ENCODE measurements around the gene TMEM131. TPM values are rescaled to one million over a fixed set of nuclear protein-coding genes. Genes with fewer than 3 reads are reported as not detected.
"Not testable (repeated sequence)": the region's sequence is repeated elsewhere in the genome, so short reads cannot be mapped to it uniquely, and the experiment has no call there.

Gene TMEM131
- total RNA-seq, 2 experiments from 2014 or later, result 25.8 to 32.5 TPM

GRCh38 chr2:97848306-97848705, 147.4 kb downstream of the TMEM131 start:
- Mint-ChIP-seq H3K27me3 (no peaks in the 10 kb centered on the region), H3K4me3 (no peak overlapping the region), H3K4me1 (peaks cover 41% of the 10 kb centered on the region), H3K9me3 (ENCODE audit: low read depth) (no peaks in the 10 kb centered on the region), H3K36me3 (ENCODE audit: low read depth) (peaks cover 7% of the 10 kb centered on the region), H3K27ac (no peak overlapping the region)
- DNase-seq, result no peak
- intact Hi-C loops (cut with DNase I, micrococcal nuclease), result no loop called here
- ChIA-PET POLR2A (no interaction called here), CTCF (no interaction called here)
- ATAC-seq, result no peak

- H3K27ac Mint-ChIP-seq; POLR2A ChIA-PET; intact Hi-C loops (cut with DNase I, micrococcal nuclease): not testable (repeated sequence)
Observed at GRCh38 chr2:97846716-97847115, 149.0 kb downstream of the TMEM131 start.

GRCh38 chr2:97845818-97846217, 149.9 kb downstream of the TMEM131 start:
- CTCF ChIA-PET, result interaction anchor here (0.6 kb wide), 2 partner anchors 13 to 104 kb away, joined by 3 read pairs; no protein-coding TSS in a partner anchor
- H3K4me3 Mint-ChIP-seq, result no peak overlapping the region
- no peaks in the 10 kb centered on the region for H3K27me3 Mint-ChIP-seq
- peaks cover 21% of the 10 kb centered on the region for H3K4me1 Mint-ChIP-seq
- DNase-seq, result no peak
- intact Hi-C loops (cut with DNase I, micrococcal nuclease), result no loop called here
- POLR2A ChIA-PET, result no interaction called here
- H3K9me3 Mint-ChIP-seq (ENCODE audit: low read depth), result no peaks in the 10 kb centered on the region
- H3K36me3 Mint-ChIP-seq (ENCODE audit: low read depth), result peaks cover 10% of the 10 kb centered on the region
- H3K27ac Mint-ChIP-seq, result no peak overlapping the region
- ATAC-seq, result no peak

More at GRCh38 chr2:97846716-97847115, 149.0 kb downstream of the TMEM131 start:
- CTCF ChIA-PET, result interaction anchor here (0.6 kb wide), 1 partner anchor 12 kb away, joined by 3 read pairs; no protein-coding TSS in a partner anchor
- not testable (repeated sequence) for DNase-seq; ATAC-seq; H3K4me3 Mint-ChIP-seq; H3K9me3 Mint-ChIP-seq (ENCODE audit: low read depth); H3K36me3 Mint-ChIP-seq (ENCODE audit: low read depth); H3K27me3 Mint-ChIP-seq
- peaks cover 29% of the 10 kb centered on the region for H3K4me1 Mint-ChIP-seq

GRCh38 chr2:97845133-97845532, 150.6 kb downstream of the TMEM131 start:
- Mint-ChIP-seq H3K4me3 (no peak overlapping the region), H3K27me3 (no peaks in the 10 kb centered on the region), H3K27ac (no peak overlapping the region), H3K4me1 (peaks cover 17% of the 10 kb centered on the region), H3K36me3 (ENCODE audit: low read depth) (peaks cover 15% of the 10 kb centered on the region), H3K9me3 (ENCODE audit: low read depth) (no peaks in the 10 kb centered on the region)
- ATAC-seq, result no peak
- POLR2A ChIA-PET, result no interaction called here
- intact Hi-C loops (cut with DNase I, micrococcal nuclease), result no loop called here
- no peak for DNase-seq
- CTCF ChIA-PET, result interaction anchor here (0.6 to 1.2 kb wide), 2 partner anchors 24 to 68 kb away, joined by 3 read pairs; no protein-coding TSS in a partner anchor

GRCh38 chr2:97844311-97844859, 151.4 kb downstream of the TMEM131 start:
- CTCF ChIA-PET, result interaction anchor here (1.2 kb wide), 2 partner anchors 25 to 38 kb away, joined by 3 to 5 read pairs; no protein-coding TSS in a partner anchor
- no peak for DNase-seq

GRCh38 chr2:97840198-97840597, 155.6 kb downstream of the TMEM131 start:
- H3K27ac Mint-ChIP-seq, result no peak overlapping the region
- ChIA-PET CTCF (interaction anchor here (1.1 kb wide), 1 partner anchor 9 kb away, joined by 6 read pairs; no protein-coding TSS in a partner anchor), POLR2A (no interaction called here)
- peaks cover 3% of the 10 kb centered on the region for H3K4me1 Mint-ChIP-seq
- intact Hi-C loops (cut with DNase I, micrococcal nuclease), result no loop called here
- ATAC-seq (no peak), DNase-seq (no peak)
- H3K9me3 Mint-ChIP-seq (ENCODE audit: low read depth), result no peaks in the 10 kb centered on the region
- no peaks in the 10 kb centered on the region for H3K27me3 Mint-ChIP-seq
- H3K36me3 Mint-ChIP-seq (ENCODE audit: low read depth), result peaks cover 27% of the 10 kb centered on the region
- no peak overlapping the region for H3K4me3 Mint-ChIP-seq

More at GRCh38 chr2:97844311-97844859, 151.4 kb downstream of the TMEM131 start:
- Mint-ChIP-seq H3K4me1 (peaks cover 11% of the 10 kb centered on the region), H3K4me3 (no peak overlapping the region), H3K36me3 (ENCODE audit: low read depth) (peaks cover 20% of the 10 kb centered on the region), H3K27ac (no peak overlapping the region), H3K9me3 (ENCODE audit: low read depth) (no peaks in the 10 kb centered on the region), H3K27me3 (no peaks in the 10 kb centered on the region)
- intact Hi-C loops (cut with DNase I, micrococcal nuclease), result no loop called here
- POLR2A ChIA-PET, result no interaction called here
- no peak for ATAC-seq

- H3K4me1 Mint-ChIP-seq, result peaks cover 11% of the 10 kb centered on the region
- POLR2A ChIA-PET, result interaction anchor here (0.6 to 0.7 kb wide), 2 partner anchors 31 to 988 kb away, joined by 4 read pairs; no protein-coding TSS in a partner anchor
- H3K36me3 Mint-ChIP-seq (ENCODE audit: low read depth), result peaks cover 18% of the 10 kb centered on the region
- ATAC-seq (peak; percentile 30), DNase-seq (no peak)
- CTCF ChIA-PET, result interaction anchor here (1.0 to 1.9 kb wide), 2 partner anchors 12 to 28 kb away, joined by 3 to 5 read pairs; no protein-coding TSS in a partner anchor
- H3K27me3 Mint-ChIP-seq, result no peaks in the 10 kb centered on the region
- intact Hi-C loops (cut with DNase I, micrococcal nuclease), result no loop called here
- peak overlapping the region; percentile 42 for H3K27ac Mint-ChIP-seq
- H3K4me3 Mint-ChIP-seq, result no peak overlapping the region
- H3K9me3 Mint-ChIP-seq (ENCODE audit: low read depth), result no peaks in the 10 kb centered on the region
Observed at GRCh38 chr2:97834610-97835009, 161.1 kb downstream of the TMEM131 start.

- Mint-ChIP-seq H3K9me3 (ENCODE audit: low read depth) (no peaks in the 10 kb centered on the region), H3K27ac (no peak overlapping the region), H3K4me1 (peaks cover 17% of the 10 kb centered on the region), H3K4me3 (no peak overlapping the region), H3K36me3 (ENCODE audit: low read depth) (peaks cover 29% of the 10 kb centered on the region), H3K27me3 (no peaks in the 10 kb centered on the region)
- ChIA-PET CTCF (interaction anchor here (0.6 to 1.8 kb wide), 3 partner anchors 10 to 1485 kb away, joined by 3 to 6 read pairs (median 6); no protein-coding TSS in a partner anchor), POLR2A (no interaction called here)
- intact Hi-C loops (cut with DNase I, micrococcal nuclease), result no loop called here
- no peak for DNase-seq
- ATAC-seq, result no peak
Observed at GRCh38 chr2:97831121-97831520, 164.6 kb downstream of the TMEM131 start.

GRCh38 chr2:97829255-97829654, 166.5 kb downstream of the TMEM131 start:
- H3K4me1 Mint-ChIP-seq; ATAC-seq; intact Hi-C loops (cut with DNase I, micrococcal nuclease); H3K27ac Mint-ChIP-seq; H3K9me3 Mint-ChIP-seq (ENCODE audit: low read depth); DNase-seq; H3K4me3 Mint-ChIP-seq; H3K27me3 Mint-ChIP-seq: not testable (repeated sequence)
- ChIA-PET POLR2A (interaction anchor here (0.7 kb wide), 1 partner anchor 575 kb away, joined by 3 read pairs; no protein-coding TSS in a partner anchor), CTCF (interaction anchor here (0.7 to 1.5 kb wide), 2 partner anchors 23 to 53 kb away, joined by 3 read pairs; no protein-coding TSS in a partner anchor)
- peaks cover 24% of the 10 kb centered on the region for H3K36me3 Mint-ChIP-seq (ENCODE audit: low read depth)

- H3K4me3 Mint-ChIP-seq; H3K4me1 Mint-ChIP-seq; intact Hi-C loops (cut with DNase I, micrococcal nuclease); H3K27me3 Mint-ChIP-seq; ATAC-seq; H3K9me3 Mint-ChIP-seq (ENCODE audit: low read depth); POLR2A ChIA-PET; CTCF ChIA-PET; DNase-seq; H3K27ac Mint-ChIP-seq: not testable (repeated sequence)
- H3K36me3 Mint-ChIP-seq (ENCODE audit: low read depth), result peaks cover 20% of the 10 kb centered on the region
Observed at GRCh38 chr2:97827013-97827412, 168.7 kb downstream of the TMEM131 start.

GRCh38 chr2:97826266-97826847, 169.4 kb downstream of the TMEM131 start:
- H3K27me3 Mint-ChIP-seq; CTCF ChIA-PET; H3K9me3 Mint-ChIP-seq (ENCODE audit: low read depth); POLR2A ChIA-PET; DNase-seq; H3K4me3 Mint-ChIP-seq; ATAC-seq; intact Hi-C loops (cut with DNase I, micrococcal nuclease); H3K4me1 Mint-ChIP-seq: not testable (repeated sequence)
- peak overlapping the region; percentile 6 for H3K27ac Mint-ChIP-seq
- H3K36me3 Mint-ChIP-seq (ENCODE audit: low read depth), result peaks cover 25% of the 10 kb centered on the region

- intact Hi-C loops (cut with DNase I, micrococcal nuclease); DNase-seq; H3K4me3 Mint-ChIP-seq; POLR2A ChIA-PET; H3K9me3 Mint-ChIP-seq (ENCODE audit: low read depth); H3K27ac Mint-ChIP-seq; ATAC-seq; CTCF ChIA-PET; H3K4me1 Mint-ChIP-seq; H3K27me3 Mint-ChIP-seq: not testable (repeated sequence)
- peaks cover 23% of the 10 kb centered on the region for H3K36me3 Mint-ChIP-seq (ENCODE audit: low read depth)
Observed at GRCh38 chr2:97824011-97824410, 171.7 kb downstream of the TMEM131 start.
